Choroid plexus epithelial cell (primary cell): ENCODE results near the gene NUP93.

Experiments
- DNase-seq: peaks from one replicate; pipeline ENCODE4 v3.0.0-alpha.2; 2010; ENCODE audit warnings: low read depth
- H3K4me3 ChIP-seq: 2 replicates; pipeline ENCODE4 v1.5.1; 2011; ENCODE audit warnings: low read depth, mild to moderate bottlenecking, control low read depth, low read length, moderate library complexity
- CTCF ChIP-seq: conservative IDR thresholded peaks from 2 replicates; pipeline ENCODE4 v1.5.1; 2011; ENCODE audit warnings: low read depth, mild to moderate bottlenecking, control low read depth, inconsistent platforms, low read length, moderate library complexity

NUP93 gene

GRCh38 chr16:56697456-56698155 lies 32.3 kb upstream of the NUP93 start:
- no peak for TF ChIP-seq CTCF
- no peak overlapping the region for H3K4me3 ChIP-seq
- no peak for DNase-seq

DNA sequence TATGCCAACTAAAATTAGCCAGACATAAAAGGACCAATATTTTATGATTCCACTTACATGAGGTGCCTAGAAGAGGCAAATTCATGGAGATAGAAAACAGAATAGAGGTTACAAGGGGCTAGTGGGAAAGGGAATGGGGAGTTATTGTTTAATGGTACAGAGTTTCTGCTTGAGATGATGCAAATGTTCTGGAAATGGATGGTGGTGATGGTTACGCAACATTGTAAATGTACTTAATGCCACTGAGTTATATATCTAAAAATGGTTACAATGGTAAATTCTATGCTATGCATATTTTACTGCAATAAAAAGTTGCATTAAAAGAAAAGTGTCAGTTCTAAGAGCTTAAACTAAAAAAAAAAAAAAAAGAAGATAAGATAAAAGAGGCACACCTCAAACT lies 29.7 kb upstream of the NUP93 start:
- DNase-seq: peak; percentile 37
- no peak overlapping the region for H3K4me3 ChIP-seq
- no peak for TF ChIP-seq CTCF

DNA sequence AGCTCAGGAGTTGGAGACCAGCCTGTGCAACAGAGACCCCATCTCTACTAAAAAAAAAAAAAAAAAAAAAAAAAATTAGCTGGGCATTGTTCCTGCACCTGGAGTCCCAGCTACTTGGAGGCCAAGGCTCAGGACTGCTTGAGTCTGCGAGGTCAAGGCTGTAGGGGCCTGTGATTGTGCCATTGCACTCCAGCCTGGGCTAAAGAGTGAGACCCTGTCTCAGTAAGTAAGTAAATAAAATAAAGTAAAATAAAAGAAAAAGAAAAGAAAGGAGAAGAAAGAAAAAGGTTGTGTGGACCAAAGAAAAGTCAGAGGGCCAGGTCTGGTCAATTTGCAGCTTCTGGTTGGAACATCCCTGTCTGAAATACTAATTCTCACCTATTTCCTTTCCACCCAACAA lies 29.3 kb upstream of the NUP93 start:
- H3K4me3 ChIP-seq: no peak overlapping the region
- TF ChIP-seq CTCF: no peak
- DNase-seq: no peak

GRCh38 chr16:56701534-56701933 lies 28.4 kb upstream of the NUP93 start:
- DNase-seq: no peak
- H3K4me3 ChIP-seq: no peak overlapping the region
- no peak for TF ChIP-seq CTCF

GRCh38 chr16:56702836-56703235 lies 27.1 kb upstream of the NUP93 start:
- no peak overlapping the region for H3K4me3 ChIP-seq
- no peak for DNase-seq
- TF ChIP-seq CTCF: no peak

DNA sequence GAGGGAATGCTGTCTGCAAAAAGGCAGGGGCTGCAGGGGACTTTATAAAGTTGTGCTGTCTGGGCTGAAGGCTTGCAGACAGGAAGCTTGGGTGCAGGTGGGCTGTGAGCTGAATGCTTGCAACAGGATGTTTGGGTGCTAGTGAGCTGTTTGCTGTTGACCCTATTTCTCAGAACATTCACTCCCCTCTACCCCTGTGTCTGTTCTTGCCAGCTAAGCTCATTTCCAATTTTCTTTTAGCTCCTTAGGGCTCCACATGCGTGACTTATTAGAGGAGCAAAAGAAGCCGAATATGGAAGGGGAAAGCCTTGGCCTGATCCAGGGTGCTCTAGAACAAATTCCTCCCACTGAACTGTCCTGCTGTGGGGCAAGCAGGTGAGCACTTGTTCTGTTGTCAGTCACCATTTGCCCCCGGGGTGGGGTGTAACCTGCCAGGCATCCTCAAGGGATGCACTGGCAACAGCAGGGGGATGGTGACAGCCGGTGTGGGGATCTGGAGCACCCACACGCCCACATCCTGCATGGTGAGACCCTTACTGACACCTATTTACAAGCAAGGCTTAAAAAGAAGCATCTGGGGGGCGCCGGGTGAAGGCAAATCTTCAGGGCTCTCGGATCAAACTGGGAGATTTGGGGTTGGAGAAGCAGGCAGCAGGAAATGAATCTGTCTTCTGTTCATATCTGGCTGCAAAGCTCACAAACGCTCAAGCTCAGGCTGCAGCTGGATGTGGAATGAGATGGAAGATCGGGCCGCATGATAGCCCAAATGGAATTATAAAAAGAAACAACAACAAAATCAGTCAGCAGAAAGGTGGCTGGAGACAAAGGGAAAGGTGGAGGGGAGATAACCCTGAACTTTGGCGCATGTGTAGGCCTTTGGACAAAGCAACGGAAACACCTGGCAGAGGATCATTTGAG lies 21.1 kb upstream of the NUP93 start:
- no peak for DNase-seq
- TF ChIP-seq CTCF: no peak
- no peak overlapping the region for H3K4me3 ChIP-seq
